HL-60 (cell line): ENCODE measurements around the gene ZBTB7C.
A peak's percentile ranks its signal among the peaks of the same experiment; 100 is the strongest.

Experiments used
- DNase-seq, 2 experiments: peaks; one replicate each; pipeline ENCODE4 v3.0.0-alpha.2; 2010 to 2020; ENCODE audit warnings: low read depth in 1 of 2, low spot score in 1 of 2
- H3K27ac ChIP-seq: fragments of 250-450 bp; sonication (Bioruptor Pico); replicated peaks from 2 replicates; pipeline ENCODE4 v1.5.1; 2020; ENCODE audit warnings: mild to moderate bottlenecking, moderate library complexity
- H3K27me3 ChIP-seq: fragments of 250-450 bp; sonication (Bioruptor Pico); 2 replicates; pipeline ENCODE4 v1.5.1; 2021; ENCODE audit warnings: mild to moderate bottlenecking, moderate library complexity; ENCODE audit not compliant: insufficient read depth, poor library complexity, severe bottlenecking
- H3K4me3 ChIP-seq: replicated peaks from 2 replicates; pipeline ENCODE4 v1.5.1; 2011; ENCODE audit warnings: mild to moderate bottlenecking, control low read depth, low read length; ENCODE audit not compliant: insufficient read depth
- GABPA ChIP-seq: IDR thresholded peaks from 2 replicates; pipeline ENCODE4 v1.6.1; 2012; ENCODE audit warnings: low read depth
- POLR2AphosphoS5 ChIP-seq: IDR thresholded peaks from 2 replicates; pipeline ENCODE4 v1.6.1; 2012; ENCODE audit warnings: low read depth
- SPI1 ChIP-seq: IDR thresholded peaks from 2 replicates; pipeline ENCODE4 v1.6.1; 2012; ENCODE audit warnings: low read depth, mild to moderate bottlenecking, borderline replicate concordance
- TF ChIP-seq, protein P1 (sequence below): IDR thresholded peaks from 2 replicates; pipeline ENCODE4 v1.6.1; 2012; ENCODE audit warnings: low read depth; ENCODE audit not compliant: insufficient replicate concordance
- TF ChIP-seq, protein P2 (sequence below): IDR thresholded peaks from one replicate; pipeline ENCODE4 v1.5.1; 2011; ENCODE audit warnings: low read length, control low read depth, inconsistent platforms; ENCODE audit not compliant: insufficient read depth

ZBTB7C gene

DNA sequence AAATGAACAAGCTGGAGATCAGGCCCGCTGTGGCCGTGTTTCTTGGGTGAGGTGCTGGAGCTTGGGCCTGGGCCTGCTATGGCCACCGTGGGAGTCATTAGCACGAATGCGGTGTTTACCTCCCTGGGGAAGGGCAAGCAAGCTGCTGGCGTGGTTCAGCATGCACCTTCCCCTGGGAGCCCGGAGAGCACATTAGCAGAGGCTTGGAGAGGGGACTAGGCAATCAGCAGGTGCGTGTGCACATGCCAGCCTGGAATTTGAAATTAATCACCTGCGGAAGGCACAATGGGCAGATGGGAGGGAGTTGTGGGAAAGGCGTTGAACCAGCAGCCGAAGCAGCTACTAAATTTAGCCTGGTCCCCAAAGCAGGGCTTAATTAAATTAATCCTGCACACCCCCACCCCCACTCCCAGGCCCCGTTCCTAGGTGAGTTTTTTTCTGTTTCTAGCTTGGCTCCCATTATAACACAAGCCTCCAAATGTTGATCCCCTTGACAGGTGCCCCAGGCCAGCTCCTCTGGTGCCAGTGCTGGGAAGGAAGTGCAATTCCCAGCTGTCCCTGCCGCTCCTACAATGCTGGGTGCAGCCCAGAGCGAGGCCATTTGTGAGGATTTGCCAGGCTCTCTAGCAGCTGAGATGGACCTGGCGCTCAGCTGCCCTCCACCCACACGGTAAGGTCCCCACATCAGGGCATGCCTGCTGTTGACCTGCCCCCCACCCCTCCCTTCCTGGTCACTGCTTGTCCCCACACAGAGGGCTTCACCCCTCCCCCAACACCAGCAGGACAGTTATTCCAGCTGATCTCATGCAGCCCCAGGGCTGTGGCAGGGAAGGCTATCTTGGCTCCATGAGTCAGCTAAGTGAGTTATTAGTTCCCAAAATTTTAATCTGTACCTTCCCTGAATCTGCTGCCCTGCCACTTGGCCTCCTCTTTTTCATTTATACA lies 115.0 kb downstream of the ZBTB7C start:
- DNase-seq, result no peak
- Histone ChIP-seq H3K4me3 (no peak overlapping the region), H3K27me3 (no peaks in the 10 kb centered on the region), H3K27ac (no peak overlapping the region)
- TF ChIP-seq, protein P1, sequence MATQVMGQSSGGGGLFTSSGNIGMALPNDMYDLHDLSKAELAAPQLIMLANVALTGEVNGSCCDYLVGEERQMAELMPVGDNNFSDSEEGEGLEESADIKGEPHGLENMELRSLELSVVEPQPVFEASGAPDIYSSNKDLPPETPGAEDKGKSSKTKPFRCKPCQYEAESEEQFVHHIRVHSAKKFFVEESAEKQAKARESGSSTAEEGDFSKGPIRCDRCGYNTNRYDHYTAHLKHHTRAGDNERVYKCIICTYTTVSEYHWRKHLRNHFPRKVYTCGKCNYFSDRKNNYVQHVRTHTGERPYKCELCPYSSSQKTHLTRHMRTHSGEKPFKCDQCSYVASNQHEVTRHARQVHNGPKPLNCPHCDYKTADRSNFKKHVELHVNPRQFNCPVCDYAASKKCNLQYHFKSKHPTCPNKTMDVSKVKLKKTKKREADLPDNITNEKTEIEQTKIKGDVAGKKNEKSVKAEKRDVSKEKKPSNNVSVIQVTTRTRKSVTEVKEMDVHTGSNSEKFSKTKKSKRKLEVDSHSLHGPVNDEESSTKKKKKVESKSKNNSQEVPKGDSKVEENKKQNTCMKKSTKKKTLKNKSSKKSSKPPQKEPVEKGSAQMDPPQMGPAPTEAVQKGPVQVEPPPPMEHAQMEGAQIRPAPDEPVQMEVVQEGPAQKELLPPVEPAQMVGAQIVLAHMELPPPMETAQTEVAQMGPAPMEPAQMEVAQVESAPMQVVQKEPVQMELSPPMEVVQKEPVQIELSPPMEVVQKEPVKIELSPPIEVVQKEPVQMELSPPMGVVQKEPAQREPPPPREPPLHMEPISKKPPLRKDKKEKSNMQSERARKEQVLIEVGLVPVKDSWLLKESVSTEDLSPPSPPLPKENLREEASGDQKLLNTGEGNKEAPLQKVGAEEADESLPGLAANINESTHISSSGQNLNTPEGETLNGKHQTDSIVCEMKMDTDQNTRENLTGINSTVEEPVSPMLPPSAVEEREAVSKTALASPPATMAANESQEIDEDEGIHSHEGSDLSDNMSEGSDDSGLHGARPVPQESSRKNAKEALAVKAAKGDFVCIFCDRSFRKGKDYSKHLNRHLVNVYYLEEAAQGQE, result no peak
- TF ChIP-seq GABPA, result no peak
- TF ChIP-seq, protein P2, sequence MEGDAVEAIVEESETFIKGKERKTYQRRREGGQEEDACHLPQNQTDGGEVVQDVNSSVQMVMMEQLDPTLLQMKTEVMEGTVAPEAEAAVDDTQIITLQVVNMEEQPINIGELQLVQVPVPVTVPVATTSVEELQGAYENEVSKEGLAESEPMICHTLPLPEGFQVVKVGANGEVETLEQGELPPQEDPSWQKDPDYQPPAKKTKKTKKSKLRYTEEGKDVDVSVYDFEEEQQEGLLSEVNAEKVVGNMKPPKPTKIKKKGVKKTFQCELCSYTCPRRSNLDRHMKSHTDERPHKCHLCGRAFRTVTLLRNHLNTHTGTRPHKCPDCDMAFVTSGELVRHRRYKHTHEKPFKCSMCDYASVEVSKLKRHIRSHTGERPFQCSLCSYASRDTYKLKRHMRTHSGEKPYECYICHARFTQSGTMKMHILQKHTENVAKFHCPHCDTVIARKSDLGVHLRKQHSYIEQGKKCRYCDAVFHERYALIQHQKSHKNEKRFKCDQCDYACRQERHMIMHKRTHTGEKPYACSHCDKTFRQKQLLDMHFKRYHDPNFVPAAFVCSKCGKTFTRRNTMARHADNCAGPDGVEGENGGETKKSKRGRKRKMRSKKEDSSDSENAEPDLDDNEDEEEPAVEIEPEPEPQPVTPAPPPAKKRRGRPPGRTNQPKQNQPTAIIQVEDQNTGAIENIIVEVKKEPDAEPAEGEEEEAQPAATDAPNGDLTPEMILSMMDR, result no peak
- no peak for TF ChIP-seq POLR2AphosphoS5
- TF ChIP-seq SPI1, result no peak

DNA sequence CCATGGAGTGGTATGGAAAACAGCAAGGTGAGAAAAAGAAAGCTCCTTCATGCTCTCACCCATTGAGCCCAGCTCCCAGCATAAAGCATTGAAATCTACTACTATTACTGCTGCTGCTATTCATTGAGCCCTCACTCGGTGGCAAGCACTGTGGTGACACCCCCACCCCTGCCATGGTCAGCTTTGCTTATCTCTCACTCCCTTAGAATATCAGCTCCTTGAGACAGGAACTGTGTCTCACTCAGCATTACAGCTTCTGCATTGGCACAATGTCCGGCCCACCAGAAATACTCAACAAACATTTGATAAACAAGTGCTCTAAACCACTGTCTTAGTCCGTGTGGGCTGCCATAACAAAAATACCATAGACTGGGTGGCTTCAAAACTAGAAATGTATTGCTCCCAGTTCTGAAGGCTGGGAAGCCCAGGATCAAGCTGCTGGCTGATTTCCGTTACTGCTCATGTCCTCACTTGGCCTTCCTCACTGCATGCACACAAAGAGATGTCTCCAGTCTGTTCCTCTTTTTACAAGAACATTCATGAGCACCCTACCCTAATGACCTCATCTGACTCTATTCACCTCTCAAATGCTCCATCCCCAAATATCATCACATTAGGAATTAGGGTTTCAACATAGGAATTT lies 116.3 kb downstream of the ZBTB7C start:
- TF ChIP-seq, protein P1, result no peak
- TF ChIP-seq POLR2AphosphoS5 (peak; percentile 63; the same call in 1 of the 2 replicates), SPI1 (peak; percentile 99), GABPA (no peak)
- TF ChIP-seq, protein P2, result no peak
- no peaks in the 10 kb centered on the region for H3K27me3 ChIP-seq
- peak overlapping the region; percentile 69 for H3K27ac ChIP-seq
- DNase-seq, result peak in 1 of 2 experiments; percentile 80
- H3K4me3 ChIP-seq, result no peak overlapping the region

DNA sequence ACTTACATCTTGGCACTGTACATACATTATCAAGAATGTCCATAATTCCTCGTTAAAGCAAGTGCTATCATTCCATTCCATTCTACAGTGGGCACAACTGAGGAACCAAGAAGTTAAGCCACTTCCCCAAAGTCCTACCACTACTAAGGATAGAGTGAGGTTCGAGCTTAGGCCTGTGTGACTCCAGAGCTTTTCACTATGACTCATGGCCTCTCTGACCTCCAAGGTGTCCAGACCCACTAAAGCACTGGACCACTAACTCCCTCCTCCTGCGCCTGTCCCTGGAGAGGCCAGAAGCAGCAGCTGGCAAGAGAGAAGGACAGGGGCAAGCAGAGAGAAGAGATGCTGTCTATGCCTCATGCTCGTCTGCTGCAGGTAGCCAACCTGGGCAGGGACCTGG lies 117.0 kb downstream of the ZBTB7C start:
- H3K27me3 ChIP-seq, result no peaks in the 10 kb centered on the region
- no peak overlapping the region for H3K4me3 ChIP-seq
- peak overlapping the region; percentile 69 for H3K27ac ChIP-seq
- peak in 1 of 2 experiments; percentile 25 for DNase-seq
- no peak for TF ChIP-seq GABPA
- TF ChIP-seq, protein P1, result no peak
- TF ChIP-seq SPI1, result peak; percentile 59; the same call in 1 of the 2 replicates
- TF ChIP-seq, protein P2, result no peak
- no peak for TF ChIP-seq POLR2AphosphoS5
